ENCODE measurements around the gene N4BP2. TPM values are rescaled to one million over a fixed set of nuclear protein-coding genes. Genes with fewer than 3 reads are reported as not detected.

The N4BP2 gene
- total RNA-seq, 1 donor from 2014 or later = 7.8 TPM

Other genes with a start within 250 kb of the N4BP2 start
- 71.4 and 109 TPM in 2 replicates for gene PDS5A, start 78.9 kb upstream of the N4BP2 start, total RNA-seq
- not detected in 2 replicates for gene RHOH, start 140.2 kb downstream of the N4BP2 start, total RNA-seq

Measured in renal cortical epithelial cell (primary cell).